Measurements from ENCODE around the gene CFAP74. TPM values are rescaled to one million over a fixed set of nuclear protein-coding genes. Genes with fewer than 3 reads are reported as not detected.

CFAP74 gene
- total and polyA plus RNA-seq, 9 of the 15 experiments (the other 6 are each of a cell fraction or from before 2014, with no cell fraction given) = 0.03 to 0.15 (median 0.05) TPM; not detected in 6

- TF ChIP-seq, protein P1, sequence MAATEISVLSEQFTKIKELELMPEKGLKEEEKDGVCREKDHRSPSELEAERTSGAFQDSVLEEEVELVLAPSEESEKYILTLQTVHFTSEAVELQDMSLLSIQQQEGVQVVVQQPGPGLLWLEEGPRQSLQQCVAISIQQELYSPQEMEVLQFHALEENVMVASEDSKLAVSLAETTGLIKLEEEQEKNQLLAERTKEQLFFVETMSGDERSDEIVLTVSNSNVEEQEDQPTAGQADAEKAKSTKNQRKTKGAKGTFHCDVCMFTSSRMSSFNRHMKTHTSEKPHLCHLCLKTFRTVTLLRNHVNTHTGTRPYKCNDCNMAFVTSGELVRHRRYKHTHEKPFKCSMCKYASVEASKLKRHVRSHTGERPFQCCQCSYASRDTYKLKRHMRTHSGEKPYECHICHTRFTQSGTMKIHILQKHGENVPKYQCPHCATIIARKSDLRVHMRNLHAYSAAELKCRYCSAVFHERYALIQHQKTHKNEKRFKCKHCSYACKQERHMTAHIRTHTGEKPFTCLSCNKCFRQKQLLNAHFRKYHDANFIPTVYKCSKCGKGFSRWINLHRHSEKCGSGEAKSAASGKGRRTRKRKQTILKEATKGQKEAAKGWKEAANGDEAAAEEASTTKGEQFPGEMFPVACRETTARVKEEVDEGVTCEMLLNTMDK (IDR thresholded peaks at IDR 0.05; ENCODE audit: borderline replicate concordance, insufficient read depth, low read depth, low read length, poor library complexity, severe bottlenecking) = no peak
Observed at GRCh38 chr1:1914101-1914970, 89.2 kb downstream of the CFAP74 start (continued).

GRCh38 chr1:1911350-1912041 lies 92.1 kb downstream of the CFAP74 start:
- no TSS peak for BruUV-seq (replicated peaks)
- POLR2A ChIA-PET = interaction anchor here (0.6 to 0.8 kb wide), 3 partner anchors 79 to 320 kb away, joined by 3 to 5 read pairs (median 3); no protein-coding TSS in a partner anchor
- Histone ChIP-seq H3K4me2 (ENCODE audit: insufficient read depth, low read length) (no peak overlapping the region), H3K27me3 (ENCODE audit: control insufficient read depth in 2 of 2, insufficient read depth in 2 of 2, low read length in 2 of 2) (no peaks in the 10 kb centered on the region), H4K20me1 (replicated peaks; ENCODE audit: control insufficient read depth, insufficient read depth, low read length) (0 out of 2 replicates have a peak, but pooled peaks cover 4% of the 10 kb centered on the region), H3K4me1 (replicated peaks in 1 of 2; ENCODE audit: control insufficient read depth in 2 of 2, insufficient read depth in 2 of 2, low read length in 2 of 2) (peaks cover 9 to 66% of the 10 kb centered on the region in 2 experiments; a peak in 4 of 5 replicates), H3K27ac (ENCODE audit: extremely low read depth, low read depth, low read length) (no peak overlapping the region), H3K9me3 (replicated peaks; ENCODE audit: control insufficient read depth, insufficient read depth, low read depth, low read length) (no peaks in the 10 kb centered on the region), H3K79me2 (ENCODE audit: control insufficient read depth, insufficient read depth, low read length) (peaks cover 7% of the 10 kb centered on the region; the same call in 2 of the 3 replicates), H2AFZ (ENCODE audit: low read depth, low read length) (no peak overlapping the region), H3K36me3 (ENCODE audit: control insufficient read depth, insufficient read depth, low read length) (no peaks in the 10 kb centered on the region), H3K4me3 (no peak overlapping the region), H3K9me1 (ENCODE audit: control insufficient read depth, insufficient read depth, low read length) (no peaks in the 10 kb centered on the region), H3K9ac (ENCODE audit: insufficient read depth in 1 of 2, low read depth in 2 of 2, low read length in 2 of 2) (peak overlapping the region in 1 of 2 experiments; percentile 27; a peak in 1 of 4 replicates)
- intact Hi-C loops (cut with micrococcal nuclease) = no loop called here
- WGBS (ENCODE audit: insufficient coverage, low coverage, missing lambda C conversion rate) = 63% methylated on average over 13 of the region's 13 CpGs
- TF ChIP-seq EP300 (IDR thresholded peaks at IDR 0.05; ENCODE audit: low read length) = no peak
- TF ChIP-seq, protein P2, sequence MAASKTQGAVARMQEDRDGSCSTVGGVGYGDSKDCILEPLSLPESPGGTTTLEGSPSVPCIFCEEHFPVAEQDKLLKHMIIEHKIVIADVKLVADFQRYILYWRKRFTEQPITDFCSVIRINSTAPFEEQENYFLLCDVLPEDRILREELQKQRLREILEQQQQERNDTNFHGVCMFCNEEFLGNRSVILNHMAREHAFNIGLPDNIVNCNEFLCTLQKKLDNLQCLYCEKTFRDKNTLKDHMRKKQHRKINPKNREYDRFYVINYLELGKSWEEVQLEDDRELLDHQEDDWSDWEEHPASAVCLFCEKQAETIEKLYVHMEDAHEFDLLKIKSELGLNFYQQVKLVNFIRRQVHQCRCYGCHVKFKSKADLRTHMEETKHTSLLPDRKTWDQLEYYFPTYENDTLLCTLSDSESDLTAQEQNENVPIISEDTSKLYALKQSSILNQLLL (CRISPR knock-in tag; IDR thresholded peaks at IDR 0.05; ENCODE audit: borderline replicate concordance) = no peak
- TF ChIP-seq ZNF778 (CRISPR knock-in tag; IDR thresholded peaks at IDR 0.05) = no peak
- TF ChIP-seq ERF (CRISPR knock-in tag; IDR thresholded peaks at IDR 0.05) = no peak
- no peak for TF ChIP-seq KAT7 (CRISPR knock-in tag; IDR thresholded peaks at IDR 0.05; ENCODE audit: borderline replicate concordance)
- no peak for TF ChIP-seq CHCHD3 (CRISPR knock-in tag; IDR thresholded peaks at IDR 0.05)
- no peak for TF ChIP-seq VEZF1 (CRISPR knock-in tag; IDR thresholded peaks at IDR 0.05)
- TF ChIP-seq, protein P3, sequence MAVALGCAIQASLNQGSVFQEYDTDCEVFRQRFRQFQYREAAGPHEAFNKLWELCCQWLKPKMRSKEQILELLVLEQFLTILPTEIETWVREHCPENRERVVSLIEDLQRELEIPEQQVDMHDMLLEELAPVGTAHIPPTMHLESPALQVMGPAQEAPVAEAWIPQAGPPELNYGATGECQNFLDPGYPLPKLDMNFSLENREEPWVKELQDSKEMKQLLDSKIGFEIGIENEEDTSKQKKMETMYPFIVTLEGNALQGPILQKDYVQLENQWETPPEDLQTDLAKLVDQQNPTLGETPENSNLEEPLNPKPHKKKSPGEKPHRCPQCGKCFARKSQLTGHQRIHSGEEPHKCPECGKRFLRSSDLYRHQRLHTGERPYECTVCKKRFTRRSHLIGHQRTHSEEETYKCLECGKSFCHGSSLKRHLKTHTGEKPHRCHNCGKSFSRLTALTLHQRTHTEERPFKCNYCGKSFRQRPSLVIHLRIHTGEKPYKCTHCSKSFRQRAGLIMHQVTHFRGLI (CRISPR knock-in tag; IDR thresholded peaks at IDR 0.05) = no peak
- no peak for TF ChIP-seq HNRNPK (IDR thresholded peaks at IDR 0.05; ENCODE audit: low read depth, low read length, poor library complexity, severe bottlenecking)
- FAIRE-seq (no peak), ATAC-seq (no peak), DNase-seq (ENCODE audit: extremely low read depth in 1 of 4, low spot score in 3 of 4) (no peak)
- CTCF ChIA-PET (ENCODE audit: low intra/inter-chr PET ratio) = no interaction called here
- in situ Hi-C loops (cut with MboI) = loop anchor here (10.0 kb wide), 1 partner anchor 547 kb away; no protein-coding TSS in a partner anchor
